H9 (cell line): ENCODE data around the gene DCDC2. TPM values are rescaled to one million over a fixed set of nuclear protein-coding genes. Genes with fewer than 3 reads are reported as not detected.

Experiments used
- DNase-seq: peaks from one replicate; pipeline ENCODE4 v3.0.0-alpha.2; 2017
- H2AFZ ChIP-seq: one replicate; pipeline ENCODE4 v1.6.1; 2013; ENCODE audit warnings: mild to moderate bottlenecking, low read length, control low read depth, moderate library complexity
- H2AK5ac ChIP-seq: 2 replicates; pipeline ENCODE4 v1.6.1; 2013; ENCODE audit warnings: low read length, control low read depth, mixed read lengths; ENCODE audit not compliant: insufficient read length
- H2BK120ac ChIP-seq: one replicate; pipeline ENCODE4 v1.6.1; 2013; ENCODE audit warnings: low read depth, mild to moderate bottlenecking, low read length, control low read depth, inconsistent platforms; ENCODE audit not compliant: poor library complexity, severe bottlenecking
- H2BK12ac ChIP-seq: 2 replicates; pipeline ENCODE4 v1.6.1; 2013; ENCODE audit warnings: low read length, control low read depth, mixed read lengths, low read depth; ENCODE audit not compliant: insufficient read length
- H2BK15ac ChIP-seq: 2 replicates; pipeline ENCODE4 v1.6.1; 2013; ENCODE audit warnings: low read depth, low read length, control low read depth
- H2BK20ac ChIP-seq: one replicate; pipeline ENCODE4 v1.6.1; 2013; ENCODE audit warnings: low read depth, mild to moderate bottlenecking, low read length, control low read depth, inconsistent platforms; ENCODE audit not compliant: poor library complexity, severe bottlenecking
- H2BK5ac ChIP-seq: 2 replicates; pipeline ENCODE4 v1.6.1; 2013; ENCODE audit warnings: low read length, control low read depth, mixed read lengths; ENCODE audit not compliant: insufficient read length
- H3K14ac ChIP-seq: 2 replicates; pipeline ENCODE4 v1.6.1; 2013; ENCODE audit warnings: low read length, control low read depth; ENCODE audit not compliant: insufficient read depth
- H3K18ac ChIP-seq: 2 replicates; pipeline ENCODE4 v1.6.1; 2013; ENCODE audit warnings: low read depth, mild to moderate bottlenecking, mixed read lengths, low read length, control low read depth; ENCODE audit not compliant: insufficient read length
- H3K23ac ChIP-seq: 2 replicates; pipeline ENCODE4 v1.6.1; 2013; ENCODE audit warnings: low read length, control low read depth, mixed read lengths, low read depth; ENCODE audit not compliant: insufficient read length
- H3K23me2 ChIP-seq: 2 replicates; pipeline ENCODE4 v1.6.1; 2013; ENCODE audit warnings: low read depth, mild to moderate bottlenecking, mixed read lengths, low read length, control low read depth; ENCODE audit not compliant: insufficient read length, poor library complexity, severe bottlenecking
- H3K27ac ChIP-seq: 2 replicates; pipeline ENCODE4 v1.5.1; 2013; ENCODE audit warnings: low read length, control low read depth, mixed read lengths, low read depth; ENCODE audit not compliant: insufficient read length
- H3K27me3 ChIP-seq: 2 replicates; pipeline ENCODE4 v1.6.1; 2013; ENCODE audit warnings: low read length, control low read depth, inconsistent platforms; ENCODE audit not compliant: insufficient read depth
- H3K4ac ChIP-seq: 2 replicates; pipeline ENCODE4 v1.6.1; 2013; ENCODE audit warnings: low read depth, mild to moderate bottlenecking, control low read depth, inconsistent platforms, low read length, moderate library complexity
- H3K4me1 ChIP-seq: 2 replicates; pipeline ENCODE4 v1.6.1; 2013; ENCODE audit warnings: low read length, control low read depth, inconsistent platforms; ENCODE audit not compliant: insufficient read depth
- H3K4me2 ChIP-seq: 2 replicates; pipeline ENCODE4 v1.6.1; 2013; ENCODE audit warnings: low read length, control low read depth, mixed read lengths; ENCODE audit not compliant: insufficient read length, insufficient read depth
- H3K56ac ChIP-seq: 2 replicates; pipeline ENCODE4 v1.6.1; 2013; ENCODE audit warnings: low read depth, mild to moderate bottlenecking, mixed read lengths, low read length, control low read depth; ENCODE audit not compliant: insufficient read length
- H3K79me1 ChIP-seq: 2 replicates; pipeline ENCODE4 v1.6.1; 2013; ENCODE audit warnings: low read depth, mild to moderate bottlenecking, moderate library complexity, low read length, control low read depth, inconsistent platforms; ENCODE audit not compliant: insufficient read depth, poor library complexity, severe bottlenecking
- H3K79me2 ChIP-seq: 2 replicates; pipeline ENCODE4 v1.6.1; 2013; ENCODE audit warnings: low read length, control low read depth, inconsistent platforms; ENCODE audit not compliant: insufficient read depth
- H3K9ac ChIP-seq: 2 replicates; pipeline ENCODE4 v1.6.1; 2013; ENCODE audit warnings: low read length, control low read depth, mixed read lengths; ENCODE audit not compliant: insufficient read length; ENCODE audit errors: extremely low read depth
- H3K9me3 ChIP-seq: one replicate; pipeline ENCODE4 v1.6.1; 2013; ENCODE audit warnings: low read depth, low read length, inconsistent platforms; ENCODE audit not compliant: control insufficient read depth
- H3T11ph ChIP-seq: one replicate; pipeline ENCODE4 v1.6.1; 2013; ENCODE audit warnings: mild to moderate bottlenecking, low read length, control low read depth, inconsistent platforms
- H4K20me1 ChIP-seq: one replicate; pipeline ENCODE4 v1.6.1; 2013; ENCODE audit not compliant: control insufficient read depth, insufficient read length, insufficient read depth
- H4K5ac ChIP-seq: 2 replicates; pipeline ENCODE4 v1.6.1; 2013; ENCODE audit warnings: low read depth, mild to moderate bottlenecking, mixed read lengths, low read length, control low read depth; ENCODE audit not compliant: insufficient read length
- H4K8ac ChIP-seq: replicated peaks from 2 replicates; pipeline ENCODE4 v1.6.1; 2013; ENCODE audit warnings: low read length, control low read depth, mixed read lengths, low read depth; ENCODE audit not compliant: insufficient read length
- H4K91ac ChIP-seq: 2 replicates; pipeline ENCODE4 v1.6.1; 2013; ENCODE audit warnings: low read depth, mild to moderate bottlenecking, moderate library complexity, mixed read lengths, low read length, control low read depth; ENCODE audit not compliant: insufficient read length
- H3K27ac Mint-ChIP-seq, 3 experiments: 2 replicates in 2 of 3; 3 replicates in 1 of 3; pipeline ENCODE4 v1.8.0; 2020 to 2021; ENCODE audit warnings: mixed read lengths in 3 of 3, mild to moderate bottlenecking in 1 of 3, moderate library complexity in 1 of 3
- H3K27me3 Mint-ChIP-seq: 2 replicates; pipeline ENCODE4 v1.8.0; 2021; ENCODE audit warnings: low read depth, mild to moderate bottlenecking, moderate library complexity, mixed read lengths
- H3K36me3 Mint-ChIP-seq, 3 experiments: 2 replicates in 2 of 3; 3 replicates in 1 of 3; pipeline ENCODE4 v1.8.0; 2020 to 2021; ENCODE audit warnings: low read depth in 3 of 3, mixed read lengths in 3 of 3; ENCODE audit not compliant: insufficient read depth in 1 of 3
- H3K4me1 Mint-ChIP-seq, 2 experiments: 2 replicates each; pipeline ENCODE4 v1.8.0; 2020; ENCODE audit warnings: mixed read lengths in 2 of 2
- H3K4me3 Mint-ChIP-seq, 2 experiments: 2 replicates in 1 of 2; 3 replicates in 1 of 2; pipeline ENCODE4 v1.8.0; 2020 to 2021; ENCODE audit warnings: mild to moderate bottlenecking in 2 of 2, mixed read lengths in 2 of 2, moderate library complexity in 1 of 2
- H3K9me3 Mint-ChIP-seq, 2 experiments: 2 replicates in 1 of 2; 3 replicates in 1 of 2; pipeline ENCODE4 v1.8.0; 2020; ENCODE audit warnings: mild to moderate bottlenecking in 2 of 2, mixed read lengths in 2 of 2, moderate library complexity in 1 of 2
- WGBS: extraction: QIAGEN DNeasy Blood & Tissue Kit; methylation state at CpG from one replicate; pipeline ENCODE4 v1.1.7; 2013; ENCODE audit warnings: missing lambda C conversion rate, low lambda C conversion rate, mixed read lengths; ENCODE audit not compliant: insufficient read length; ENCODE audit errors: extremely low coverage; 5-methylcytosine and 5-hydroxymethylcytosine counted together
- total RNA-seq: library from RNA; stranded (reverse); gene quantifications from 2 replicates; pipeline ENCODE4 v1.2.1, GENCODE V29; 2021
- TF ChIP-seq, protein P1 (sequence below): fragments of 200-600 bp; sonication (generic); conservative IDR thresholded peaks from 3 replicates; pipeline ENCODE4 v1.8.0; 2021; ENCODE audit warnings: antibody characterized with exemption, mild to moderate bottlenecking

DCDC2 gene
- total RNA-seq, 1 experiment from 2014 or later: 0.59 TPM

GRCh38 chr6:24394780-24395437 is 37.0 kb upstream of the DCDC2 start:
- Histone ChIP-seq H3K14ac (no peak overlapping the region), H4K8ac (no peak overlapping the region), H3K23me2 (no peaks in the 10 kb centered on the region), H3K56ac (no peak overlapping the region), H3K79me1 (no peaks in the 10 kb centered on the region), H3K23ac (no peak overlapping the region), H3K27ac (no peak overlapping the region), H3K4me1 (peaks cover 4% of the 10 kb centered on the region), H2BK15ac (no peak overlapping the region), H2AK5ac (no peak overlapping the region), H3K9ac (no peak overlapping the region), H2BK20ac (no peak overlapping the region), H2BK5ac (no peak overlapping the region), H3K9me3 (peaks cover 17% of the 10 kb centered on the region), H2AFZ (no peak overlapping the region), H4K20me1 (no peaks in the 10 kb centered on the region), H3T11ph (no peak overlapping the region), H4K91ac (no peak overlapping the region), H3K4me2 (no peak overlapping the region), H3K4ac (no peak overlapping the region), H3K79me2 (no peaks in the 10 kb centered on the region), H2BK12ac (no peak overlapping the region), H2BK120ac (no peak overlapping the region), H3K27me3 (no peaks in the 10 kb centered on the region), H3K18ac (no peak overlapping the region), H4K5ac (no peak overlapping the region)
- H3K36me3 Mint-ChIP-seq: peaks cover 20 to 31% (median 22%) of the 10 kb centered on the region in 3 experiments
- H3K4me3 Mint-ChIP-seq: no peak overlapping the region
- no CpG with 5 or more reads among the region's 4 CpGs for WGBS
- H3K4me1 Mint-ChIP-seq: peaks cover 11 to 18% of the 10 kb centered on the region in 2 experiments
- no peak for DNase-seq
- H3K27me3 Mint-ChIP-seq: no peaks in the 10 kb centered on the region
- no peak overlapping the region for H3K27ac Mint-ChIP-seq
- TF ChIP-seq, protein P1, sequence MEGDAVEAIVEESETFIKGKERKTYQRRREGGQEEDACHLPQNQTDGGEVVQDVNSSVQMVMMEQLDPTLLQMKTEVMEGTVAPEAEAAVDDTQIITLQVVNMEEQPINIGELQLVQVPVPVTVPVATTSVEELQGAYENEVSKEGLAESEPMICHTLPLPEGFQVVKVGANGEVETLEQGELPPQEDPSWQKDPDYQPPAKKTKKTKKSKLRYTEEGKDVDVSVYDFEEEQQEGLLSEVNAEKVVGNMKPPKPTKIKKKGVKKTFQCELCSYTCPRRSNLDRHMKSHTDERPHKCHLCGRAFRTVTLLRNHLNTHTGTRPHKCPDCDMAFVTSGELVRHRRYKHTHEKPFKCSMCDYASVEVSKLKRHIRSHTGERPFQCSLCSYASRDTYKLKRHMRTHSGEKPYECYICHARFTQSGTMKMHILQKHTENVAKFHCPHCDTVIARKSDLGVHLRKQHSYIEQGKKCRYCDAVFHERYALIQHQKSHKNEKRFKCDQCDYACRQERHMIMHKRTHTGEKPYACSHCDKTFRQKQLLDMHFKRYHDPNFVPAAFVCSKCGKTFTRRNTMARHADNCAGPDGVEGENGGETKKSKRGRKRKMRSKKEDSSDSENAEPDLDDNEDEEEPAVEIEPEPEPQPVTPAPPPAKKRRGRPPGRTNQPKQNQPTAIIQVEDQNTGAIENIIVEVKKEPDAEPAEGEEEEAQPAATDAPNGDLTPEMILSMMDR: no peak
- H3K9me3 Mint-ChIP-seq: peaks cover 24 to 26% of the 10 kb centered on the region in 2 experiments
